GM13977 (cell line): ENCODE measurements around the gene RELN.

Experiments used
- DNase-seq: peaks from one replicate; pipeline ENCODE4 v3.0.0; 2012; ENCODE audit warnings: low spot score
- in situ Hi-C: fragments of 300-500 bp; cut with MboI; formaldehyde crosslinking; loops from one replicate; pipeline ENCODE4 v1.12.0; 2022; ENCODE audit warnings: low sequenced_read_pairs, low pct_unique_long_range_greater_than_20kb, mixed read lengths, inconsistent platforms; ENCODE audit not compliant: unreplicated experiment
- TF ChIP-seq, protein P1 (sequence below): IDR thresholded peaks from 2 replicates; pipeline ENCODE4 v1.5.1; 2012; ENCODE audit warnings: mild to moderate bottlenecking, control low read depth; ENCODE audit not compliant: insufficient read depth; ENCODE audit errors: extremely low read depth, missing control alignments

The RELN gene

DNA sequence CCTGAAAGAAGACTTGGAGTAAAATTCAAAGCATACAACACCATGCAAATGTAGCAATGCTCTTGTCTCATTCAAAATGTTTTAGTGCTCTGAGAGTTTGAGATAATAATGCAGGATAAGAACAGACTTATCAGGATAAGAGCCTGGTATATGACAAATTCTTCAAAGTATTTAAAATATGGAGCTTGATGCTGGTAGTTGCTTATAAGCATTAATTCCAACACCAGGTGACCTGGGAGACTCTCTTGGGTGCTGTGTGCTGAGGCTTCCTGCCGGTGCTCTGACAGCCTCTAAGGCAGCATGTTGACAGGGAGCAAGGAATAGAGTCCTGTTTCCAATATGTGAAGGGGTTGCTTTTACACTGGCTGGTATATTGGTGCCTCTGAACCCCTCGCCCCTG lies 508.7 kb downstream of the RELN start:
- DNase-seq = no peak
- in situ Hi-C loops = no loop called here
- TF ChIP-seq, protein P1, sequence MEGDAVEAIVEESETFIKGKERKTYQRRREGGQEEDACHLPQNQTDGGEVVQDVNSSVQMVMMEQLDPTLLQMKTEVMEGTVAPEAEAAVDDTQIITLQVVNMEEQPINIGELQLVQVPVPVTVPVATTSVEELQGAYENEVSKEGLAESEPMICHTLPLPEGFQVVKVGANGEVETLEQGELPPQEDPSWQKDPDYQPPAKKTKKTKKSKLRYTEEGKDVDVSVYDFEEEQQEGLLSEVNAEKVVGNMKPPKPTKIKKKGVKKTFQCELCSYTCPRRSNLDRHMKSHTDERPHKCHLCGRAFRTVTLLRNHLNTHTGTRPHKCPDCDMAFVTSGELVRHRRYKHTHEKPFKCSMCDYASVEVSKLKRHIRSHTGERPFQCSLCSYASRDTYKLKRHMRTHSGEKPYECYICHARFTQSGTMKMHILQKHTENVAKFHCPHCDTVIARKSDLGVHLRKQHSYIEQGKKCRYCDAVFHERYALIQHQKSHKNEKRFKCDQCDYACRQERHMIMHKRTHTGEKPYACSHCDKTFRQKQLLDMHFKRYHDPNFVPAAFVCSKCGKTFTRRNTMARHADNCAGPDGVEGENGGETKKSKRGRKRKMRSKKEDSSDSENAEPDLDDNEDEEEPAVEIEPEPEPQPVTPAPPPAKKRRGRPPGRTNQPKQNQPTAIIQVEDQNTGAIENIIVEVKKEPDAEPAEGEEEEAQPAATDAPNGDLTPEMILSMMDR = no peak

DNA sequence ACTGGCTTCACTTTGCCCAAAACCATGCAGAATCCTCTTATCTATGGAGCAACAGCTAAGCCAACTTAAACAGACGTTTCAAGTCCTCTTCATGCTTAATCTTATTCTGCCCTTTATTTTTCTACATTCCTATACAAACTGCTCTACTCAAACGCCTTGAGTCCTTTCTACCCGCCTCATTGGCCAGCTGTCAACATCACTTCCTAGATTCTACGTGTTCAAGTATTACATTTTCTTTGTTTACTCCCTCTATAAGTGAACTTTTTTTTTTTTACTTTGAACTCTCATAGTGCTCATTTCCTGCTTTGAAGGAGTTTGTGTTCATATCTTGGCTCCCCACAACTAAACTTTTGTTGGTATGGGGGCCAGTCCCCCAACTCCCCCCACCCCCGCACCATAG lies 514.5 kb downstream of the RELN start:
- in situ Hi-C loops = no loop called here
- TF ChIP-seq, protein P1 = no peak
- no peak for DNase-seq

DNA sequence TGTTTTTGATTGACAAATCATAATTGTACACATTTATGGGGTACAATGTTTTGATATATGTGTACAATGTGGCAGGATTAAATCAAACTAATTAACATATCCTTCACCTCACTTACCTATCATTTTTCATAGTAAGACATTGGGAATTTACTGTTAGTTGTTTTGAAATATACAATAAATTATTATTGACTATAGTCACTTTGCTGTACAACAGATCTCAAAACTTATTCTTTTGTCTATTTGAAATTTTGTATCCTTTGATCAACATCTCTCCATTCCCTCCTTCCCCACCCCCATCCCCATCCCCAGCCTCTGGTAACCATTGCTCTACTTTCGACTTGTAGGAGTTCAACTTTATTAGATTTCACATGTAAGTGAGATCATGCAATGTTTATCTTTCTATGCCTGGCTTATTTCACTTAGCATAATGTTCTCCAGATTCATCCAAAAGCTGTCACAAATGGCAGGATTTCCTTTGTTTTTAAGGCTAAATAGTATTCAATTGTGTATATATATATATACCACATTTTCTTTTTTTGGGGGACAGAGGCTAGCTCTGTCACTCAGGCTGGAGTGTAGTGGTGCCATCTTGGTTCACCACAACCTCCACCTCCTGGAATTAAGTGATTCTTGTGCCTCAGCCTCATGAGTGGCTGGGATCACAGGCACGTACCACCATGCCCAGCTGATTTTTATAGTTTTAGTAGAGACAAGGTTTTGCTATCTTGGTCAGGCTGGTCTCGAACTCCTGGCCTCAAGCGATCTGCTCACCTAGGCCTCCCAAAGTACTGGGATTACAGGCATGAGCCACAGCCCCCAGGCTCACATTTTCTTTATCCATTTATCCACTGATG lies 520.1 kb downstream of the RELN start:
- in situ Hi-C loops = no loop called here
- TF ChIP-seq, protein P1 = no peak
- no peak for DNase-seq

DNA sequence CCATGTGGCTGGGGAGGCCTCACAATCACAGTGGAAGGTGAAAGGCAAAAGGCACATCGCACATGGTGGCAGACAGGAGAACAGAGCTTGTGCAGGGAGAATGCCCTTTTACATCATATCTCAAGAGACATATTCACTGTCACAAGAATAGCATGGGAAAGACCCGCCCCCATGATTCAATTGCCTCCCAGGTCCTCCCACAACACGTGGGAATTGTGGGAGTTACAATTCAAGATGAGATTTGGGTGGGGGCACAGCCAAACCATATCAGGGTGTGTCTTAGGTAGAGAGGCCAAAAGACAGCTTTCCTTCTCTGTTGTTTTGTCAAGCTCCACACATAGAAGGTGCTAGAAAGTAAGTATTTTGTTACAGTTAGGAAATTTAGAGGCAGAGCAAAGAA lies 522.6 kb downstream of the RELN start:
- in situ Hi-C loops = no loop called here
- TF ChIP-seq, protein P1 = no peak
- no peak for DNase-seq

DNA sequence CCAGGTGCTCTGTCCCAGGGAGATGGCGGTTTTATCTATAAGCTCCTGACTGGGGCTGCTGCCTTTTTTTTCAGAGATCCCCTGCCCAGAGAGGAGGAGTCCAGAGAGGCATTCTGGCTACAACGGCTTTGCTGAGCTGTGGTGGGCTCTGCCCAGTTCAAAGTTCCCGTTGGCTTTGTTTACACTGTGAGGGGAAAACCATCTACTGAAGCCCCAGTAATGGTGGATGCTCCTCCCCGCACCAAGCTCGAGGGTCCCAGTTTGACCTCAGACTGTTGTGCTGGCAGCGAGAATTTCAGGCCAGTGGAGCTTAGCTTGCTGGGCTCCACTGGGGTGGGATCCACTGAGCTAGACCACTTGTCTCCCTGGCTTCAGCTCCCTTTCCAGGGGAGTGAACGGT lies 527.1 kb downstream of the RELN start:
- TF ChIP-seq, protein P1 = no peak
- in situ Hi-C loops = no loop called here
- no peak for DNase-seq

DNA sequence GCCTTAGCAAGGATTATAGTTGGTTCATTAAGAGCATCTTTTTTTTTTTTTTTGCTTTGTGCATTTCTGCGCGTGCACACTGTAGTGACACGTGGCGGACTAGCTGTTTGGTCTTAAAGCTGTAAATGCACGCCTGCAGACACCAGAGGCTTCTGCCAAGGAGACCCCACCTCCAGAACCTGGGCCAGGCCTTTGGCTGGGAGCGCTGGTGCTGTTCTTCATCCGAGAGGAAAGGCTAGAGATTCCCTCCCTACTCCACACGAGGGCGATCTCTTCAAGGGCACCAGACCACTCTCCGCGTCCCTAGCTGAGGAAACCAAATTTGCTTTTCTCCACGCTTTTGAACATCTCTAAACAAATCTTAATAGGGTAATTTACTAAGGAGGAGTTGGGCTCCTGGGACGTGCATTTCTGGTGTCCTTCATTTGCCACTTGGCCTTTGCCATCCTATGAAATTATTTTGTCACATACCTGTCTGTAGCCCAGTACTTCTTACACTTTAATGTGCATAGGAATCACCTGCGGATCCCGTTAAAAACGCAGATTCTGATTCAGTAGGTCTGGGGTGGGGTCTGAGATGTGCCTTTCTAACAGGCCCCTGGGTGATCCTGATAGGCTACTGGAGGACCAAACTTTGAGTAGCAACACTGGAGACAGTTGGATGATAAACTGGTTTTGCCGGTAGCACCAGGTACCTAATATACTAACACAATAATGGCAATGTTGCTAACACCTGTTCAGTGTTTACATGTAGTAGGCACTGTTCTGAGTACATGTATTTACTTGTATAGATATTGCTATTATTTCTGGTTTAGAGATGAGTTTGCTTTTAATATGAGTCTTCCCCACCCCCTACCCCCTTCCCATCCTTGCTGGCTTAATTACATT lies 542.1 kb downstream of the RELN start:
- TF ChIP-seq, protein P1 = peak; percentile 68
- DNase-seq = peak; percentile 69
- in situ Hi-C loops = no loop called here
